ENCODE measurements around the gene SNRPA. TPM values are rescaled to one million over a fixed set of nuclear protein-coding genes. Genes with fewer than 3 reads are reported as not detected.
A peak's percentile ranks its signal among the peaks of the same experiment; 100 is the strongest.

The SNRPA gene
- total RNA-seq, 1 donor from 2014 or later: 72.7 TPM

GRCh38 chr19:40742477-40742876, 8.5 kb upstream of the SNRPA start:
- TF ChIP-seq POLR2AphosphoS5 (IDR thresholded peaks at IDR 0.05; ENCODE audit: insufficient read depth in 1 of 2, low read depth in 1 of 2) (no peak), POLR2A (IDR thresholded peaks at IDR 0.05) (no peak)
- Histone ChIP-seq H3K9me3 (no peaks in the 10 kb centered on the region), H3K4me3 (no peak overlapping the region), H3K36me3 (peaks cover 0 to 27% of the 10 kb centered on the region in 2 donors), H3K4me1 (peaks cover 26% of the 10 kb centered on the region), H3K27ac (peak overlapping the region; percentile 72), H3K27me3 (no peaks in the 10 kb centered on the region)
- no peak for DNase-seq (ENCODE audit: extremely low spot score in 2 of 2)
- intact Hi-C loops (cut with DNase I): no loop called here

GRCh38 chr19:40742886-40743285, 8.1 kb upstream of the SNRPA start:
- no peak overlapping the region for H3K4me3 ChIP-seq
- DNase-seq (ENCODE audit: extremely low spot score in 2 of 2): no peak
- H3K4me1 ChIP-seq: peaks cover 26% of the 10 kb centered on the region
- H3K27ac ChIP-seq: no peak overlapping the region
- TF ChIP-seq POLR2AphosphoS5 (IDR thresholded peaks at IDR 0.05; ENCODE audit: insufficient read depth in 1 of 2, low read depth in 1 of 2): no peak
- no peak for TF ChIP-seq POLR2A (IDR thresholded peaks at IDR 0.05)
- TF ChIP-seq, protein P1, sequence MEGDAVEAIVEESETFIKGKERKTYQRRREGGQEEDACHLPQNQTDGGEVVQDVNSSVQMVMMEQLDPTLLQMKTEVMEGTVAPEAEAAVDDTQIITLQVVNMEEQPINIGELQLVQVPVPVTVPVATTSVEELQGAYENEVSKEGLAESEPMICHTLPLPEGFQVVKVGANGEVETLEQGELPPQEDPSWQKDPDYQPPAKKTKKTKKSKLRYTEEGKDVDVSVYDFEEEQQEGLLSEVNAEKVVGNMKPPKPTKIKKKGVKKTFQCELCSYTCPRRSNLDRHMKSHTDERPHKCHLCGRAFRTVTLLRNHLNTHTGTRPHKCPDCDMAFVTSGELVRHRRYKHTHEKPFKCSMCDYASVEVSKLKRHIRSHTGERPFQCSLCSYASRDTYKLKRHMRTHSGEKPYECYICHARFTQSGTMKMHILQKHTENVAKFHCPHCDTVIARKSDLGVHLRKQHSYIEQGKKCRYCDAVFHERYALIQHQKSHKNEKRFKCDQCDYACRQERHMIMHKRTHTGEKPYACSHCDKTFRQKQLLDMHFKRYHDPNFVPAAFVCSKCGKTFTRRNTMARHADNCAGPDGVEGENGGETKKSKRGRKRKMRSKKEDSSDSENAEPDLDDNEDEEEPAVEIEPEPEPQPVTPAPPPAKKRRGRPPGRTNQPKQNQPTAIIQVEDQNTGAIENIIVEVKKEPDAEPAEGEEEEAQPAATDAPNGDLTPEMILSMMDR (IDR thresholded peaks at IDR 0.05): no peak
- peaks cover 0 to 23% of the 10 kb centered on the region in 2 donors for H3K36me3 ChIP-seq
- H3K9me3 ChIP-seq: no peaks in the 10 kb centered on the region
- intact Hi-C loops (cut with DNase I): no loop called here
- no peaks in the 10 kb centered on the region for H3K27me3 ChIP-seq

- DNase-seq (ENCODE audit: extremely low spot score in 2 of 2): no peak
- TF ChIP-seq POLR2AphosphoS5 (IDR thresholded peaks at IDR 0.05; ENCODE audit: insufficient read depth in 1 of 2, low read depth in 1 of 2): no peak
- no peak for TF ChIP-seq POLR2A (IDR thresholded peaks at IDR 0.05)
- TF ChIP-seq, protein P1 (IDR thresholded peaks at IDR 0.05): no peak
- Histone ChIP-seq H3K27me3 (no peaks in the 10 kb centered on the region), H3K4me3 (no peak overlapping the region), H3K36me3 (peaks cover 0 to 12% of the 10 kb centered on the region in 2 donors), H3K4me1 (peaks cover 26% of the 10 kb centered on the region), H3K27ac (no peak overlapping the region), H3K9me3 (no peaks in the 10 kb centered on the region)
- intact Hi-C loops (cut with DNase I): no loop called here
Observed at GRCh38 chr19:40743926-40744325, 7.1 kb upstream of the SNRPA start.

GRCh38 chr19:40744554-40745401, 6.2 kb upstream of the SNRPA start:
- TF ChIP-seq POLR2A (IDR thresholded peaks at IDR 0.05): no peak
- no peak for TF ChIP-seq POLR2AphosphoS5 (IDR thresholded peaks at IDR 0.05; ENCODE audit: insufficient read depth in 1 of 2, low read depth in 1 of 2)
- TF ChIP-seq, protein P1 (IDR thresholded peaks at IDR 0.05): no peak
- intact Hi-C loops (cut with DNase I): no loop called here
- Histone ChIP-seq H3K4me1 (peaks cover 27% of the 10 kb centered on the region), H3K27me3 (no peaks in the 10 kb centered on the region), H3K4me3 (no peak overlapping the region), H3K27ac (peak overlapping the region; percentile 45), H3K36me3 (peaks cover 0 to 5% of the 10 kb centered on the region in 2 donors), H3K9me3 (no peaks in the 10 kb centered on the region)
- DNase-seq (ENCODE audit: extremely low spot score in 2 of 2): no peak

GRCh38 chr19:40745402-40745780, 5.6 kb upstream of the SNRPA start:
- peaks cover 24% of the 10 kb centered on the region for H3K4me1 ChIP-seq
- no peak overlapping the region for H3K4me3 ChIP-seq
- DNase-seq (ENCODE audit: extremely low spot score in 2 of 2): no peak
- H3K36me3 ChIP-seq: peaks cover 0 to under 1% of the 10 kb centered on the region in 2 donors
- H3K9me3 ChIP-seq: no peaks in the 10 kb centered on the region
- TF ChIP-seq, protein P1 (IDR thresholded peaks at IDR 0.05): no peak
- TF ChIP-seq POLR2AphosphoS5 (IDR thresholded peaks at IDR 0.05; ENCODE audit: insufficient read depth in 1 of 2, low read depth in 1 of 2) (no peak), POLR2A (IDR thresholded peaks at IDR 0.05) (no peak)
- peak overlapping the region; percentile 45 for H3K27ac ChIP-seq
- intact Hi-C loops (cut with DNase I): no loop called here
- no peaks in the 10 kb centered on the region for H3K27me3 ChIP-seq
